GM20000 (cell line): ENCODE data around the gene AQP12B.
"Not testable (repeated sequence)": the region's sequence is repeated elsewhere in the genome, so short reads cannot be mapped to it uniquely, and the experiment has no call there.

Source experiments
- DNase-seq: peaks from one replicate; pipeline ENCODE4 v3.0.0; 2012; ENCODE audit warnings: low spot score
- TF ChIP-seq, protein P1 (sequence below): IDR thresholded peaks from 2 replicates; pipeline ENCODE4 v1.5.1; 2012; ENCODE audit warnings: mild to moderate bottlenecking, control low read depth; ENCODE audit errors: extremely low read depth, missing control alignments

AQP12B gene

GRCh38 chr2:240682431-240683224 lies at the start of gene AQP12B:
Gene AQP12B (minus strand): TSS chr2:240682885. CDS start chr2:240682837, 48 bp downstream.
- DNase-seq, result not testable (repeated sequence)

GRCh38 chr2:240732184-240732583 lies 49.5 kb upstream of the AQP12B start:
- TF ChIP-seq, protein P1, sequence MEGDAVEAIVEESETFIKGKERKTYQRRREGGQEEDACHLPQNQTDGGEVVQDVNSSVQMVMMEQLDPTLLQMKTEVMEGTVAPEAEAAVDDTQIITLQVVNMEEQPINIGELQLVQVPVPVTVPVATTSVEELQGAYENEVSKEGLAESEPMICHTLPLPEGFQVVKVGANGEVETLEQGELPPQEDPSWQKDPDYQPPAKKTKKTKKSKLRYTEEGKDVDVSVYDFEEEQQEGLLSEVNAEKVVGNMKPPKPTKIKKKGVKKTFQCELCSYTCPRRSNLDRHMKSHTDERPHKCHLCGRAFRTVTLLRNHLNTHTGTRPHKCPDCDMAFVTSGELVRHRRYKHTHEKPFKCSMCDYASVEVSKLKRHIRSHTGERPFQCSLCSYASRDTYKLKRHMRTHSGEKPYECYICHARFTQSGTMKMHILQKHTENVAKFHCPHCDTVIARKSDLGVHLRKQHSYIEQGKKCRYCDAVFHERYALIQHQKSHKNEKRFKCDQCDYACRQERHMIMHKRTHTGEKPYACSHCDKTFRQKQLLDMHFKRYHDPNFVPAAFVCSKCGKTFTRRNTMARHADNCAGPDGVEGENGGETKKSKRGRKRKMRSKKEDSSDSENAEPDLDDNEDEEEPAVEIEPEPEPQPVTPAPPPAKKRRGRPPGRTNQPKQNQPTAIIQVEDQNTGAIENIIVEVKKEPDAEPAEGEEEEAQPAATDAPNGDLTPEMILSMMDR, result no peak
- no peak for DNase-seq

GRCh38 chr2:240731178-240731545 lies 48.5 kb upstream of the AQP12B start:
- TF ChIP-seq, protein P1, result no peak
- DNase-seq, result no peak

DNA sequence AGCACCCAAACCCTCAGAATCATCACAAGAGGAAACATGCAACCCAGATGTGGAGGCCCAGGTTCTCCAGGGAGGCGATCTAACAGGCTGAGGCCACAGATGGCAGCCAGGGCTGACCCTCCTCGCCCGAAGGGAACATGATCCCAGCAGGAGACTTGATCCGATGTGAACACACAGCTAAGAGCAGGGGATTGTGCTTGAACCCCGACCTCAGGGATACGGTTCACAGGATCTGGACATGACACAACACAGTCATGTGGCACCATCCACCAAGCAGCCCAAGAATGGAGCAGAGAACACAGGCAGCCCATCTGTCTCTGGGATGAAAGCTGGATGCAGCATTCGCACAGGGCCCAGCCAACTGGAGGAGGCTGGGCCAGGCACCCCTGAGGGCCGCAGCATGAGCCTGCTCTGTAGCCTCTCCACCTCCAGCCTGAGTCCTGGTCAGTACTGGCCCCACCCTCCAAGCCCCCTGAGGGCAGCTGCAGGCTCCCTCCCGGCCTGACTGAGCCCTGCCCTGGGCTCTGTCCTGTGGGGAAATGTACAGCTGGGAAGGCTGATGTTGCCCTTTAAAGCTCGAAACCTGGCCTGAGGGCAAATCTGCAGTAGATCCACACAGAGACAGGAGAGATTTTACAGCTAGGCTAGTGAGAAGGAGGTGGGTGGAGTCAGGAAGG lies 48.0 kb upstream of the AQP12B start:
- TF ChIP-seq, protein P1, result no peak
- DNase-seq, result no peak

GRCh38 chr2:240728827-240729226 lies 46.1 kb upstream of the AQP12B start:
- TF ChIP-seq, protein P1, result no peak
- no peak for DNase-seq

DNA sequence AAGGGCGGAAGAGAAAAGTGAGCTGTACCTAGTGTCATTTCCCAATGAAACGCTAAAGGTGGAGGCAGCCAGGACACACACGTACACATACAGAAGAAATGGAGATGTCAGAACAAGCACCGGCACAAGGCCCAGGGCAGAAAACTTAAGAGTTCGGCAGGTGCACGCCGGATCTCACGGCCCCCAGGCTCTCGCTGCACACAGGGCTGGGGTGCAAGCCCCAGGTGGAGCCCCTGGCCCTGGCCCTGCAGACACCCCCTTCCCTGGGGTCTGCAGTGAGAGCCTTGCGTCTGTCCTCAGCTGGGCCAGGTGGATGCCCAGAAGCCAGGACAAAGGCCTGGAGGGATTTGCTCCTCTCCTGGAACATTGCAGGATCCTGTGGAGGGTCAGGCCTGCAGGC lies 45.7 kb upstream of the AQP12B start:
- DNase-seq, result no peak
- TF ChIP-seq, protein P1, result no peak

GRCh38 chr2:240727913-240728312 lies 45.2 kb upstream of the AQP12B start:
- TF ChIP-seq, protein P1, result no peak
- DNase-seq, result no peak
